Retina (tissue), 1 donor: ENCODE results near the gene SRD5A3.

Source experiments
- DNase-seq: peaks from one replicate; pipeline ENCODE4 v3.0.0-alpha.2; 2016

SRD5A3 gene

DNA sequence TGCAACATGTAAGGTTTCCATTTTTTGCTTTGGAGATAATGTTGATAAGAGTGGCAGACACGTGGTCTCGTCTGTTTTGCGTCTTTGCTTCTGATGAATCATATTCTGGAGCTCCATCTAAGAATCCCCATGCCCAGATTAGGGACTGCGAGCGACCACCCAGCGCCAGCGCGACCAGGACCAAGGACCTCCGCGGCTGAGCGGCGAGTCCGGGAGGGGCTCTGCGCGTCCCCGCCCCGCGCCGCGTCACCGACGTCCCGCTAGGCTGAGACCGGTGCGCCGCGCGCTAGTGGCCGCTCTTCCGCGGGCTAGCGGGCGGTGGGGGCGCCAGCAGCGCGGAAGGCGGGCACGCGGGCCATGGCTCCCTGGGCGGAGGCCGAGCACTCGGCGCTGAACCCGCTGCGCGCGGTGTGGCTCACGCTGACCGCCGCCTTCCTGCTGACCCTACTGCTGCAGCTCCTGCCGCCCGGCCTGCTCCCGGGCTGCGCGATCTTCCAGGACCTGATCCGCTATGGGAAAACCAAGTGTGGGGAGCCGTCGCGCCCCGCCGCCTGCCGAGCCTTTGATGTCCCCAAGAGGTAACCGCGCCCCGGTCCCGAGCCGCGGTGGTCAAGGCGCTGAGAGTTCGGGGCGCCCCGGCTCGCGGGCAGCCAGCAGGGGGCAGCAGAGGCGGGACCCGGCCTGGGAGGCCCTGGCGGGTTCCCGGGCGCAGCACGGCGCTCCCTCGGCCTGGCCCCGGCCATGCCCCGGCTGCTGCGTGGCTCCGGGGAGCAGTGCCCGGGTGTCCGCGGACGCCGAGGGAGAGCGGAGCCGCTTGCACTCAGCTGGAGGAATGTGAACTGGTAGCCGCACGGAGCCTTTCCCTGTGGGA, at the start of gene SRD5A3:
SRD5A3 (plus strand) TSS at position 263 of the 871 bp plus-strand sequence; CDS start at position 358, 95 bp downstream.
- peak; percentile 98 for DNase-seq

DNA sequence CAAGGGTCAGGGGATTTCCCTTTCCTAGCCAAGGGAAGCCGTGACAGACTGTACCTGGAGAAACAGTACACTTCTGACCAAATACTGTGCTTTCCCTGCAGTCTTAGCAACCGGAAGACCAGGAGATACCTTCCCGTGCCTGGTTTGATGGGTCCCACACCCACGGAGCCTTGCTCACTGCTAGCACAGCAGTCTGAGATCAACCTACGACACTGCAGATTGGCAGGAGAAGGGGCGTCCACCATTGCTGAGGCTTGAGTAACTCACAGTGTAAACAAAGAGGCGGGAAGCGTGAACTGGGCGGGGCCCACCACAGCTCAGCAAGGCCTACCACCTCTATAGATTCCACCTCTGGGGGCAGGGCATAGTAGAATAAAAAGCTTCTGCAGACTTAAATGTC, 48.7 kb upstream of the SRD5A3 start:
- no peak for DNase-seq

DNA sequence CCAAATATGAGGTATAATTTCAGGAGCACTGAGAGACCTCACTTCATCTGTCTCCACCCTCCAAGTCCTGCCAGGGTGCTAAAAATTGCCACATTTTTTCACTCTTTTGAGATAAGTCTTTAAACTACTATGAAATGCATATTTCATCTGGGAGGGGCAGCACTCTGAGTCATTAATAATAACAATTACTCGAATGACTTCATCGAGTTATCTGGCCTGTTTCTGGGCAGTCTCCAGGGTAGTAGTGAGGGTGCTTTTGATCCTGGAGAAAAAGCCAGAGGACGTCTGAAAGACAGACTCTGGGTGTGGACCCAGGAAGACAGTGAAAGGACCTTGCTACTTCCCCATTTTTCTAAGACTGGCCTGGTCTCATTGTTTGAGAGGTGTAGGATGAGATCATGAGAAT, 42.3 kb upstream of the SRD5A3 start:
- DNase-seq, result no peak

DNA sequence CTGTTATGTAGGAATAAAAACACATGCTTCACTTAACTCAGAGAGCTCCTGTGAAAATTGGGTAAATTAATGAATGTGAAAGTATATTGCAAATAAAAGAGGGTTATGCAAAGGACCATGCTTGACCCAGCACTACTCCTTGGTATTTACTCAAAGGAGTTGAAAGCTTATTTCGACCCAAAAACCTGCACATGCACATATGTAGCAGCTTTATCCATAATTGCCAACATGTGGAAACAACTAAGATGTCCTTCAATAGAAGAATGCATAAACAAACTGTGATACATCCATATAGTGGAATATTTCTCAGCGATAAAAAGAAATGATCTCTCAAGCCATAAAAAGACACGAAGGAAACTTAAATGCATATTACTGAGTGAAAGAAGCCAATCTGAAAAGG, 41.7 kb upstream of the SRD5A3 start:
- no peak for DNase-seq

DNA sequence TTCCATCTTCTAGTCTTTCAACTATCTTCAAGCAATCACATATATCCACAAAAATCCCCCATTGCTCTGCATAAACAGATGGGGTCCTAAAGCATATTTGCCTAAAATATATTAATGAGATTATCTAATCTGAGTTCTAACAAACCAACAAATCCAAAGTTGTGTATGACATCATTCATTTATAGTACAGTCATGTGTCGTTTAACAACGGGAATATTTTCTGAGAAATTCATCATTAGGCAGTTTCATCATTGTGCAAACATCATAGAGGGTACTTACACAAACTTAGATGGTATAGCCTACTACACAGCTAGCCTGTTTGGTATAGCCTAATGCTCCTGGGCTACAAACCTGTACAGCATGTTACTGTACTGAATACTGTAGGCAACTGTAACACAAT, 38.0 kb upstream of the SRD5A3 start:
- no peak for DNase-seq

DNA sequence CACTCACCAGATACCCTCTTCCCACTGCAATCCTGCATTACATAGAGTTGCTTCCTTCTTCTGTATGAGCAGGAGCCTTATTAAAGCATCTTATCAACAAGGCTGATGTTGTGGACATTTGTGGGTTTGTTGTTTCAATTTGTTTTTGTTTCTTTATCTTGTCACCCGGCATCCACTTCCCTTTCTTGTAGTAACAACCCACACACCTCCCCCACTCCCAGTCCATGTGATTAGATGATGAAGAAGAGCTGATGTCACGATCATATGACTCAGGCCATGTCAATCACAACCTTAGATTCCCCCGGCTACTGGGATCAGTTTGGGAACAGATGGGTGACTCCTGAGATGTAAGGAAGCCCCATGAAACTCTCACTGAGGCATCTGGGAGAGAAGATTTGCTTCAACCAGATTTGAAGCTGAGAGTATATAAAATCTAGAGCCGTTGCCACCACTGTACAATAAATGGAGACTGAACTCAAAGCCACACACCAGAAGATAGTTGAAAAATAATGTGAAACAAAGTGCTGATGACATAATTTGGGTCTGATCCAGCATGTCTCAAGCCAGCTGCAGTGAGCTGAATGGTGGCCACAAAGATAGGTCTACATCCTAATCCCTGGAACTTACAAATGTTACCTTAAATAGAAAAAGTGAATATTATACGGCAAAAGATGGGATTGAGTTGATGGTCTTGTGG, 34.1 kb upstream of the SRD5A3 start:
- no peak for DNase-seq

DNA sequence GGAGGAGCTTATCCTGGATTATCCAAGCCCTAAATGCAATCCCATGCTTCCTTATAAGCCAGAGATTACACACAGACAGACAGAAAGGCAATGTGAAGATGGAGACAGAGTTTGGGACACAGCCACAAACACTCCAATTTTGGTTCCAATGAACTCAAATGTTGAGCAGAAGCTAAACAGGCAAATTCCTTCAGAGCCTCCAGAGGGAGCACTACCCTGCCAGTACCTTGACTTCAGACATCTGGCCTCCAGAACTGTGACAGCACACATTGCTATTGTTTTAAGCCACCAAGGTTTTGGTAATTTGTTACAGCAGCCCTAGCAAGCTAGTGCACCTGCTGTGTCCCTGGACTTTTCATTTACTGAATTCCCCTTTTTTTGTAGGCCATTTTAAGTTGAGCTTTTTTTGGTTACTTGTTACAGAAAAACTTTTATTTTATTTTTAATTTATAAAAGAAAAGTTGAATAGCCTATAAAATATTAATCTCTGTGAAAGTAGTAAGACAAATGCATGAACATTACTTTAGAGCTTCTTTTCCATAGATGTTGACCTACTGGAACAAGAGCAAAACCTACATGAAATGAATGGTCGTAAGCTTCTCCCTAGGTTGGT, 33.4 kb upstream of the SRD5A3 start:
- DNase-seq, result no peak

DNA sequence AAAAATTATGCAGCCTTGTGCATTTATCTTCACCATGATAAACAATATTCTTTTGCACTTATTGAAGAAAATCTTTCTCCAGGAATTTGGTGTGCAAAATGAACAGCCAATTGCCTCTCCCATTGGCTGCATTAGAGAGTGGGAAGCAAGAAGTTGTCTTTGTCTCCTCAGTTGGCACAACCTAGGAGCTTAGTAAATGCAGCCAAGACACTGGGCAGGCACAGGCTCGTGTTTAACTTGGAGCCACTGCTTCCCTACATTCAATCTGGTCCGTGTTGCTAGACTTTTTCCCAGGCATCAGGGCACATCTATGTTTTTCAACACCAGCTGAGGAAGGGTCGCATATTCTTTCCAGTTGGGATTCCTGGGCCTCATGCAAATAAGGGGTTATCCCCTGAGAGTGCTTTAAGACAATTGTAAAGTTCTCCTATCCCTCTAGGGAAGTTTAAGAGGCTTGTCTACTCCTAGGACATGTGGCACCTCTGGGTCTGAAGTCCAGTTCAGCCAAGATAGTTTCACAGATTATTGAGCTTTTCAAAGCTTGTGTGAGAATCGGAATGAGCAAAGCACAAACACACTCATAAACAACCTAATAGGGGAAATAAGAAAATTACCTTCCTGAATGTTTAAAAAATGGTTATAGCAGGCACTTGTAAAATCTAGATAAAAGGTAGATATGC, 31.8 kb upstream of the SRD5A3 start:
- DNase-seq, result no peak

DNA sequence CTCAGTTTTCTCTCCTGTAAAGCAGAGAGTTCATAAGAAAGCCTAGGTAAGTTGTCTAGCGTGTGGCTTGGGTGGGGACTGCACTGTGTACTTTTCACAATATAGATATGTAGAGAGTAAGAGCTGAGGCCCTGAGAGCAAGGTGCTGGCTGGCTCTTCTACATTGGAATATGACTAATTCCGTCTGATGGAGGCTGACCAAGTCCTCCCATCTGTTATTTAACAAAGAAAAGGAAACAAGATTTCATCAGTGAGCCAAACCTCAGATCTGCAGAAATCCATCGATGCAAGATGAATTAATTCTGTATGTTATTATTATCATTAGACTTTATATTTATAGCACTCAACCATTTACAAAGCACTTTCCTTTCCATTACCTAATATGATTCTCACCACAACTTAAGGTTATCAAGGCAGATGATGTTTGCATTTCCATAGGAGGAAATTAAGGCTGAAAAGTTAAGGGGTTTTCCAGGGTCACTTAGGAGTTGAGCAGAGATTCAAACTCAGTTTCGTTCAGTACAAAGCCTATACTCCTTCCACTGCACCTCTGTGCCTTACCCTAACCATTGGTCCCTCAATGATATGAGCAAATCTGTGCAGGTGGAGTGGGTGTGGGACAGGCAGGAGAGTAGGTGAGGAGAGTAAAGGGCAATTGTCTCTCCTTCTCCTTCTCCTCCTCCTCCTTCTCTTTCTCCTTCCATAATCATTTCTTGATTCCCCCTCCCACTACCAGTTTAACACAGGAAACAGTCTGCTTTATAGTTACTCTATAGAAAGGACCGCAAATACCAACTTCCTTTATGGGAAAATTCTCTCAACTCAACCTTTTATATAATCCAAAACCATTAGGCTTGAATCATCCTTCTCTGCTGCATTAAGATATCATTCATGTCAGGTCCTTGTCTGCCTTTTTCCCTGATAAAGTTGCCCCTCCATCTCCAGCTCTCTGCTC, 27.6 kb upstream of the SRD5A3 start:
- no peak for DNase-seq

DNA sequence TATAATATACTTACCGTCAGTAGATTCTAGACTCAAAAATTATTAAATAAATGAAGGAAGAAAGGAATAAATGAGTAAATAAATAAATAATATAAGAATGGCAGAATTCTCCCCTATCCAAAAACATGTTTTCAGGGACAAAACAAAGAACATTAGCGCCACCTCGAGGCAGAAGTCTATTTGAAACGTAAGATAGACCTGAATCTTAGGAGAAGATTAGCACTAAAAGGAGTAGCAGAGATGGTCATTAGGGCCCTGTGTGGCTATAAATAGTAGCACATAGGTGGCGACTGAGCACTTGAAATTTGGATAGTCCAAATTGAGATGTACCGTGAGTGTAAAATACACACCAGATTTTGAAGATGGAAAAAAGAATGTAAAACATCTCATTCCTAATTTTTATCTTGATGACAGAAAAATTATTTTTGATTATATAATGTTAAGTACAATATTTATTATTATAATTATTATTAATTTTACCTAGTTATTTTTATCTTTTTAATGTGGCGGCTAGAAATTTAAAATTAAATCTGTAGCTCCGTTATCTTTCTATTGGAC, 24.3 kb upstream of the SRD5A3 start:
- peak; percentile 47 for DNase-seq

DNA sequence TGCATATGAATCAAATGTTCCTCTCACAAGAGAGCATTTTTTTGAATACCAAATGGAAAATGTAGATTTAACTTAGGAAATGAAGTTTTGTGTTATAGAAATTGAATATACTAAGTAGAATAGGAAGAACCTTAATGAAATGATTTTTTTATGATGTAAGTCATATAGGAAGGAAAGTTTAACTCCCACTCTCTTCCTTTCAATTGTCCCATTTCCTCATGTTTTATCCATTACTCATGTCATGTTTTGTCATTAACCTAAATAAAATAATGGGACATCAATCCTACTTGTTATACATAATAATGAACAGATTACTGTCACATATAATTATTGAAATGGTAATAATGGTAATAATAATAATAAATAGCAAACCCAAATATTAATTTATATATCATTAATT, 22.7 kb upstream of the SRD5A3 start:
- no peak for DNase-seq

DNA sequence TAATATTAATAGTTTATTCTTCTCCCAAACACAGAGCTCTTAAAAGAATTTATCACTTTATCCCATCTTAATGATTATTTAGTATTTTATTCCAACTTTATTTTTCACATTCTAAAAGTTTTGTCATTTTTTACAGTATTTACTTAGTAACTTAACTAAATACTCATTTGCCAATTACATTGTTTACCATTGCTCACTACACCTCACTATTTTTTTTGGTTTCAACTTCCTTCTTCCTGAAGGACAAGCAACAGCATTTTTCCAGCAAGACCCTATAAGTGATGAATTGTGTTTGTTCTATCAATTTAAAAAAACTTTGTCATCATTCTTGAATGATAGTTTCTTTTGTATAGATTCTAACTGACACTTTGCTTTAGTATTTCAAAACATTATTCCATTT, 19.4 kb upstream of the SRD5A3 start:
- no peak for DNase-seq

DNA sequence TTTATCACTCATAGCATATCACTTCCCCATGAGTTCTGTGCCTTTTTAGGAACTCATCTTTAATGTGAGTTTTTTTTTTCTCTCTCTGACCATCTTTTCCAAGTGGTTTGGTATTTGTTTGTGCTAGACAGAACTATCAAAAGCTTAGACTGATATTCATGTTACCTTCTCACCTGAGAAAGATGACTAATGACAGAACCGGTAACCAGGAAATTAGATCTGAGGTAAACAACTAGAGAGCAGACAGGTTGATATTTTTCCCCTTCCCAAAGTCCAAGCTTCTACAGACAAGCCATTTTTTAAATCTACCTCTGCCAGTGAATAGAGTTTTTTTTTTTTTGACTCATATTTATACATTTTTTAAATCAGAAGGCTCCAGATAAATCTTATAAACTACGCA, 17.0 kb upstream of the SRD5A3 start:
- no peak for DNase-seq

DNA sequence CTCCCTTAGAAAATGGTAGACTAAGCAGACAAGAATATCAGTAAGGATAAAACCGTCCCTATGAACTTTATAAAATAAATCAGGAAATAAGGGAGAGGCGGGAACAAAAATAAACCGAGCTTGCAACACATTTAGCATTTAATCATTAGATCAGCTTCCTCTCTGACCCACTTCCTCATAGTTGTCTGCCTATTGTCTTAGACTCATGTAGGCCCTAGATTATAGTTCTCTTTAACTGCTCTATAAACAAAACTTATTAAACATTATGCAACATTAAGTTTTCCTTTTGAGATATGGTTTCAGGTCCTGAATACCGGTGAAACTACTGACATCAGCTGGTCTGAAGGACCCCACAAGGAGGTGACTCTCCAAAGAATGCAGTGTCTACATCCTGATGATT, 15.8 kb upstream of the SRD5A3 start:
- no peak for DNase-seq

DNA sequence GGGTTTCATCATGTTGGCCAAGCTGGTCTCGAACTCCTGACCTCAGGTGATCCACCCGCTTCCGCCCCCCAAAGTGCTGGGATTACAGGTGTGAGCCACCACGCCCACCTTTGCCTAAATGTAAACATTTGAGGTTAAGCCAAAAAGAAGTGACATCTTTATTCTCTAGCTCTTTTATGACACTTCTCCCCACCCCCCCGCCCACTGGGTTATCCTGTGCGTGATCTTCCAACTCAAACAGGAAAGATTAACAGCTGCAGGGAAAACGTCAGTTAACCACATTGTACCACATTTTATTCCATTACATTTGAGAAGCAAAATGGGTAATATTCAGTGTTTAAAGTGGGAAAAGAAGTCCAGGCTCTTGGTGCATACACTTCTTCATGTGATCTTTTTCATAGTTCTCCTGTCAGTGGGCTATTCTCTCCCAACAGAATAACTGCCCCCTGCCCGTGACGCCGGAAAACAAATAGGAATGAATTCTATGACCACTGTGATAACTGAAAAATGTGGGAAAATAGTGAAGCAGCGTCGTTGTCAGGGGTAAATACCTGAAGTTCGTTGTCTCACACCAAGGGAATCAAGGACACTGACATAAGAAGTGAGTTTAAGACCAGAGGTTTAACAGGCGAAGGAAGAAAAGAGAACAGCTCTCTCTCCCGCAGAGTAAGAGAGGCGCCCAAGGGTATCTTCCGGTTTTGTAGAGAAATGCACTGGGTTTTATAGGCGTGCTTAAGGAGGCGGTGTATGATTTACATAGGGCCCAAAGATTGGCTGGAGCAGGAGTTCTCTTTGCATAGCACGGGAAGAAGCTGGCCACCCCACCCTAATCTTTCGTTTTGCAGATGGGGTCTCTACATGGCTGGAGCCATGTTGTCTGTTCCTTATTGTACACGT, 9.7 kb upstream of the SRD5A3 start:
- DNase-seq, result no peak

DNA sequence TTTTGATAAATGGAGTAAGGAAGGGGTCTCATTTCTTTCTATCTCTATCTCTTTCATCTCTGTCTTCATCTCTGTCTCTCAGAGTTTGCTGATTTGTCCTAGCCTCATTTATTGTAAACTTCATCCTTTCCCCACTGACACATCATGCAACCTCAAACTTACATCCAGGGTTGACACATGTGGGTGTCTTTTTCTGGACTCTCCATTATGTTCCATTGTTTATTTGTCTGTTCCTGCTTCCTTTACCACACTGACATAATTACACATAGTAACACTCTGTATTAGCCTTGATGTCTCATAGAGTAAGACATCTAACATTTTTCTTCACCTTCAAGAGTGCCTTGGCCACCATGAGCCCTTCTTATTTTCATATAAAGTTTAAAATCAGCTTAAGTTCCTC, 8.1 kb upstream of the SRD5A3 start:
- DNase-seq, result no peak

DNA sequence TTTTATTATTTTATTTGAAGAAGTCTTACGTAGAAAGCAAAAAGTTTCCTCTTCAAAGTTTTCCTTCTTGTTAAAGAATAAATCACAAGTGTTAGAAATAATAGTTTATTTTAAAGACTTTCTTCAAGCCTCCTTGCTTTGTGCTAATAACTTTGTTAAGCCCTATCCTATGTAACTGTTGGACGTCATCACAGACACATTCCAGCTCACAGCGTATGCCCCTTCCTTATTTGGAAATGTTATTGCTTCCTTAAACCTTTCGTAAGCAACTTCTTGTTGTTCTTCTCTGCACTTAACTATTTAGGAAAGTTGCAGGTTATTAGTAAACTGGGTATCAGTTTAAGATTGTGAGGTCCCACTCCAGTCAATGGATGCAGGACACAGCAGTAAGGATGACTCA, 7.6 kb upstream of the SRD5A3 start:
- DNase-seq, result no peak

DNA sequence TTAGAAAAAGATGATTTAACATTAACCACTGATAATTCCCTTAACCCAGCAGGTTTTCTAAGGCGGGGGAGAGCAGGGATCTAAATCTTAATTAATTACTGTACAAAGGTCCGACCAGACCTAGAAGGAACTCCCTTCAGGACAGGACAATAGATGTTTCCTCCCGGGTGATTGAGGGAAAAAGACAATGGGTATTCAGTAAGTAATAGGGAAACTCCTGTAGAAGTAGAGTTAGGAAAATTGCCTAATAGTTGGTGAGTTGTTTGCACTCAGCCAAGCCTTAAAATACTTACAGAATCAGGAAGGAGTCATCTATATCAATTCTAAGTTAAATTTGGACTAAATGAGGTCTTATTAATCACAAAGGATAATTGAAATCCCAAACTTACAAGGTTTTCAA, 5.8 kb upstream of the SRD5A3 start:
- DNase-seq, result no peak

DNA sequence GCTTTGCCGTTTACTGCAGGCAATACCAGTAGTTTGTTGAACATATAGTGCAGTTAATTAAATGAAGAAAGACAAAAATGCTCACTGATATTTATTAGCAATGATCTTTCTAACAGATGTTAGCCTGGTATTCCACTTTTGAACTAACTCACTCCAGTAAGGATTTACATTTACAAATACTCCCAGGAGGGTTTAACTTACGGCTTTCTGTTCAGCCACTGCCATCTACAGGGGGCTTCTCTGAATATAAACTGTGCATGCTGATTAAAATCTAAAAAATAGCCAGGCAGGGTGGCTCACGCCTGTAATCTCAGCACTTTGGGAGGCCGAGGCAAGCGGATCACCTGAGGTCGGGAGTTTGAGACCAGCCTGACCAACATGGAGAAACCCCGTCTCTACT, 2.2 kb upstream of the SRD5A3 start:
- DNase-seq, result no peak

DNA sequence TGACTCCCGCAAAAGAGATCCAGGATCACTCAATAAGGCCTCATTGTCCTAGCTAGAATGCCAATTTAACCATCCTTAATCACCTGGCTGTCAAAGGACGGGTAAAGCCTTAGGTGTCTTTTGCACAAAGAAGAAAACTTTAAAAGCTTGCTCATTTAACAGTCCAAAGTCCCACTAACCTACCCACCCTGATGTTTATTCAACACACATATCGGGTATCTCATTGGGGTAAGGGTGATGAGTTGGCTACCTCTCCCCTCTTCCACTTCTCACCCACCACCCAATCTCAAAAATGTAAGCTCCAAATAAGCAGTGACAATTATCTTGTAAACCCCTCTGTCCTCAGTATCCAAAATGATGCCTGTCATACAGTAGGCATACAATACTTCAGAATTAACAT, 988 bp upstream of the SRD5A3 start:
- DNase-seq, result no peak

DNA sequence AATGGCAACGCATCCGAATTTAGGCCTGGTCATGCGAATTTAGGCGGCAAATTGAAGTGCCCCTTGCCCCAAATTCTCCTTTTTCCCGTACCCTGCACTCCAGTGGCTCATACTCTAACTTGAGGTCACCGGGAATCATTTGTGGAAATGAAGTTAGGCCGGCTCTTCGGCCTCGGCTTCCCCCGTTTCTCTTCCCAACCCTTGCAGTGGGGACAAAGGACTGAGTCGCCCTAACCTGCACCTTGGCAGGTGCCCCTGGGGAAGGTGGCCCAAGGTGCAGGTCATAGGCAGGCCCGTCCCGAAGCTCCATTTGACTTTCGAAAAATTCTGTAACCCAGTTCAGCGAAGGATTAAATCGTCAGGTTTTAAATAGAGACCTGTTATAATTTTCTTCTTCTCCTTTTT, 811 bp downstream of the SRD5A3 start:
- DNase-seq, result no peak
